GM18526 (cell line): ENCODE results near the gene TMEM213.

Source experiments
- POLR2A ChIP-seq: IDR thresholded peaks from 3 replicates; pipeline ENCODE4 v1.6.1; 2011; ENCODE audit not compliant: insufficient read length; ENCODE audit errors: extremely low read depth

The TMEM213 gene

DNA sequence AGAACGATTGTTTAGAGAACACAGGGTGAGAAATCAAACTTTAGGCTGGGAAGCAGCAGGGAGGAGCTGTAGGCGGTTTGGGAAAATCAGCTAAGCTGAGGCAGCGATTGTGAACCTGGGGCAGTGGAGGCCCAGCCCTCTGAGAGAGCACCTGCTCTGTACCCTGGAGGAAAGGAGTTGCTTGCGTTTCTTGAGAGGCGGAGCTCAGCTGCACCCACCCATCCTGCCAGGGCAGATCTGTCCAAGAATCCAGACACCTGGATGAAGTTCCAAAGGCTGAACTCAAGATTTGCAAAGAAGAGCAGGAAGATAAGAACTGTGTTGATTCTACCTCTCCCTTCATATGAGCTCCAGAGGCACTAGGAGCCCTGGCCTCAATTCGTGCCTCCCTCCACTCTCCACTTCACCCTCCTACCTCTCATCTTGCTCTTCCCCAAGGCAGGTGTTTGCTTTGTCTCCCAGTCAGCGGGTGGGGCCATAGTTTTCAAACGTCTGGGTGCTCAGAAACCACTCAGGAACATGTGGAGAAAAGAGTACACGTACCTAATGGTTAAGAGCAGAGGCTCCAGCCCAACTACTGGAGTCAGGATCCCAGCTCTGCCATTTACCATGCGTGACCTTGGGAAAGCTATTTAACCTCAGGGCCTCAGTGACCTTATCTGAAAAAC, 21.5 kb upstream of the TMEM213 start:
- TF ChIP-seq POLR2A: no peak

DNA sequence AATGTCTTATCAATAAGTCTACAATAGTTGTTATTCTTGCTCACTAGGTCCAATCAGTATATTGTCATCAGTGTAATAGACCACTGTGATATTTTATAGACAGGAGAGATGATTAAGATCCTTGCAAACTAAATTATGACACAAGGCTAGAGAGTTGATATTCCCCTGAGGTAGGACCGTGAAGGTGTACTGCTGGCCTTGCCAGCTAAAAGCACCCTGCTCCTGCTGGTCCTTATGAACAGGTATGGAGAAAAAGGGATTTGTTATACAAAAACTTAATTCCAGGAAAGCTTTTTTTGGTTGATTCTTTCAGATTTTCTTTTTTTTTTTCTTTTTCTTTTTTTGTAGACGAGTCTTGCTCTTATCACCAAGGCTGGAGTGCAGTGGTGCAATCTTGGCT, 16.8 kb upstream of the TMEM213 start:
- no peak for TF ChIP-seq POLR2A

DNA sequence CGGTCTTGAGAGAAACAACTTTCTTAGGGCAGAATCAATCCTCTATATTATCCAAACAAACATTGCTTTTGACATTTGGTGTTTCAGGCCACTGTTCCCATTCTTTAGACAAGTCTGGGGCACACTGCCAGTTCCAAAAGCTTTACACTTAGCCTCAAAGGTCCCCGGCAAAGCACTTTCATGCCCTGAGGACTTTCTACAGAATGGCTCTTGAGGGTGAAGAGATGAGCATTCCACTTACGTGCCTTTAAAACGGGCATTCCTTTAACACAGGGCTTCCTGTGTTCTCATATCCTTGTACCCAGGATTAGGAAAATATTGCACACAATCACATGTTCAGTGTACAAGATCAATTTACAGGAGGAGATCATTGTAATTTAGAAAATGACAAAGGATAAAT, 13.1 kb upstream of the TMEM213 start:
- no peak for TF ChIP-seq POLR2A

DNA sequence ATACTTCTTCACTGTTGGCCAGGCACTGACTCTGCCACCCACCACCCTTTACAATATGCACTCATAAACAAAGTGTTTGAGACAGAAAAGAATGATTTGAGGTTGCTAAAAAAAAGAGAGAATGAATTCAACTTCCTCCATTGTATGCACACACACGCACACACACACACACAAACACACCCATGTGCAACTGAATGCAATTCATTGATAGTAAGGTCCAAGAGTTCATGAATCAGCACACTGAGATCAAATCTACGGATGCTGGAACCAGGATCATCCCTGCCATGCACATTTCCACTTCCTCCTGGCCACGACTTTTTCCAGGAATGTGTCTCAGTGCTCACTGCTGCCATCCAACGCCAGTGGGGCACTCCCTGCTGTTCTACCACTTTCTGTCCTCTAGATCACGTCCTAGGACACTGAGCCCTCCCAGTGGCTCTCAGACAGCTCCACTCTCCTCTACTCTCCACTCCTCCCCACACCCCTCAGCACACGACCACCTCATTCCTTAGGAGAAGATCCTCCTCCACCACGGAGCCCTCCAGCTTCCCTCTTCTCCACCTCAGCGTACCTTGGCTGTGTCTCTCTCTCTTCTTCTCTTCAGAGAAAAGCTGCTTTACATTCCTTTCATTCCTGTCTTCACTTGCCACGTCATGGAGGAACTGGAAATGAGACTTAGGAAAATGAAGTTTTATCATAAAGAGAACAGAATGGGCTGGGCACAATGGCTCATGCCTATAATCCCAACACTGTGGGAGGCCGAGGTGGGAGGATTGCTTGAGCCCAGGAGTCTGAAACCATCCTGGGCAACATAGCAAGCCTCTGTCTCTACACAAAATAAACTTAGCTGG, 12.0 kb upstream of the TMEM213 start:
- no peak for TF ChIP-seq POLR2A

DNA sequence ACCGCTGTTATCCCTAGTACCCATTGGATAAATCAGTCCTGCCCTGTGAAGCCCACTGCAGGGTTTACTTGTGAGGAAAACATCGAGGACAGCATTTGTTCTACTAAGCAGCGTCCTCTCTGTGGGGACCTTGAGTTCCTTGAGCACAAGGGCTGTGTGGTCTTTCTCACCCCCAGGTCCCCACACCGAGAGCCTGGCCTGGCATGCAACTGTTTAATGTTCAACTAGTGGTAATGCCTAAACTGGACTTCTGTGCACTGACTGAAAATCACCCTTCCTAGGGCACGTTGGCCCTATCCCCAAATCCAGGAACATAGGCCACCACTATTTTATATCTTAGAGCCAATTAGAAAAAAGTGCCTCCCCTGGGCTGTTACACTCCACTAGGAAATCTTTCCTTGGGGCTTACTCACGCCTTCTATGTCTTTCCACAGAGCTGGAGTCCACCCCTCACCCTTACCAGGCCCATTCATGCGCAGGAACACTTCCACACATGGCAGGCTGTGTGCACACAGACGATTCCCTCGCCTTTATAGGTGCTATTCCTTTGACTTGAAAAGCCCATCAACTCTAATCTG, 1.7 kb upstream of the TMEM213 start:
- TF ChIP-seq POLR2A: no peak

DNA sequence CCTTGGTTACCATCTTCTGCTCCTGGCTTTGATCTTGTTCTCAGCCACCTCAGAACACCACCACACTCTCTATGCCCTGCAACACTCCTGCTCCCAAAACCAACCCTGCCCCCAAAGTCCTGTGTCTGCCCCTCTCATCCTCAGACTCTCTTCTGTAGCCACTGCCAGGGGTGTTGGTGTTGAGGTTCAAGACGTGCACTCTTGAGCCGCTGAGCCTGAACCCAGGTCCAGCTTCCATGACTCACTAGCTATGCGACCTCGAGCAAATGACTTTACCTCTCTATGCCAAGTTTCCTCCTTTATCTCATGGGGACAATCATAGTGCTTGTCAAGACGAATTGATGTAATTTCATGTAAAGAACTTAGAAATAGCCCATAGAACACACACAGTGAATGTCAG, 1.0 kb downstream of the TMEM213 start:
- no peak for TF ChIP-seq POLR2A

DNA sequence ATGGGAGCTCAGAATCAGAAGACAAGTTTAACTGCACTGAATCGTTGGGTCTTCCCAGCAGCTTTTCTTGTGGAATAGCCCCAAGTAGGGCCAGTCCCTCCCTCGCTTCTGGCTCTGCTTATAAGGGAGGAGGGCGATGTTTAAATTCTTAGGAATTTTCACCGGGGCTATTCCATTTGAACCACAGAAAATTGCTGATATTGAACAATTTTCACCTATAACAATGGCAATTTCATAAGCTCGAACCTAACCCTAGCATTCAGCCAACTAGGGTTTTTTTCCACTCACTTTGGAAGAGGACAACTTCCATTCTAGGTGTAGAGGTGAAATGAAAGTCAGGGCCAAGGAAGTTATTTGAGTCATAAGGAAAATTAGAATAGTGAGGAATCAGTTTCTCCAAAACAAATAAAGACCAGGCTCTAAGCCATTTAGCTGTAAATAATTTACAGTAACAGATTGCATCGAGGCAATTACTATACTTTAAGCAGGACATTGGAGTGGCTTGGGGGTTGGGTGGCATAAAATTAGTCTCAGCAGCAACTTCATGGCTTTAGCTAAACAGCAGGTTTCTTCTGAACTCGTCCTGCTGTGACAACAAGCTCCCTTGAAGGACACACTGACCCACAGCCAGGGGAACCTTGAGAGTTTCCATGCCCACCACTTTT, 1.7 kb downstream of the TMEM213 start:
- no peak for TF ChIP-seq POLR2A

DNA sequence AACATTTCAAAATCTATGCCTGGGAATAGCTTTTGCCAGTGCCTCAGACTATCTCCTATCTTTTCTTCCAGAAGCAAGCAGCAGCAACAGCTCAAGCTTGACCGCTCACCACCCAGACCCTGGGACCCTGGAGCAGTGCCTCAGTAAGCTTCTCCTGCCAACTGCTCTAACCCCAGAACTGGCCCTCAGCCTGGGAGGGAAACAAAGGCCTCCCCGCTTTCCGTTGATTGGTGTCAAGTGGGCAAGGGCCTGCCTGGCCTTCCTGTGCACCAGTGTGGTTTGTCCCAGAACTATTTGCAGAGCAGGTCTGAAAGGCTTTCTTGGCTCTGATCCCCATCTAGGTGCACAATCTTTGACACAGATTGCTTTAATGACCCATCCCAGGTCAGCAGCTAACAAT, 3.5 kb downstream of the TMEM213 start:
- TF ChIP-seq POLR2A: no peak

DNA sequence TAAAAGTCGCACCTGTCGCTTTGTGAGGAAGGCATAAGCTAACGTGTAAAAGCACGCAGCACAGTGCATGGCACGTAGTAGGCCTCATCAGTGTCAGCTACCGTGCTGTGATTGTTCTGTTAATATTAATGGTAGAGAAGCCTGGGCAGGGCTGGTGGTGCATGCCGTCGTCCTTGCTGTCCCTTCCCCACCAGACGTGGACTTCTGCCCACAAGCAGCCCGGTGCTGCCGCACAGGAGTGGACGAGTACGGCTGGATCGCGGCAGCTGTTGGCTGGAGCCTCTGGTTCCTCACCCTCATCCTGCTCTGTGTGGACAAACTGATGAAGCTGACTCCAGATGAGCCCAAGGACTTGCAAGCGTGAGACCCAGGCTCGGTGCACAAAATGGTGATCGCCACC, 4.9 kb downstream of the TMEM213 start:
- no peak for TF ChIP-seq POLR2A

DNA sequence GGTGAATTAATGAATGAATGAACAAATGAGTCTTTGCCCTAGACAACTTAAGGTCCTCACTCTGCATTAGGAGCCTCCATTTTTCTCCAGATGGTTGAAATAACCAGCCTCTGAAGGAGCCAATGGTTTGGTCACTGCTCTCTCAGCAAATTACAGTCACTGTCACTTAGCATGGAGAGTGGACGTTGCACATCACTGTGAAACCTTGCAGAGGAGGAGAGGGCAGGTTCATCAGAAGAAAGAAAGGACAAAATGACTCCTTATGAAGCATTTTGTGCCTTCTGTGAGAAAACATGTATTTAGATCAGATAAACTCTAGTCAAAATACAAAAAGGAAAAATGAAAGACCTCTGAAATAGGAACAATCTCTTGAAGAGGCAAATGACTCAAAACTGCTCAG, 6.8 kb downstream of the TMEM213 start:
- TF ChIP-seq POLR2A: no peak

DNA sequence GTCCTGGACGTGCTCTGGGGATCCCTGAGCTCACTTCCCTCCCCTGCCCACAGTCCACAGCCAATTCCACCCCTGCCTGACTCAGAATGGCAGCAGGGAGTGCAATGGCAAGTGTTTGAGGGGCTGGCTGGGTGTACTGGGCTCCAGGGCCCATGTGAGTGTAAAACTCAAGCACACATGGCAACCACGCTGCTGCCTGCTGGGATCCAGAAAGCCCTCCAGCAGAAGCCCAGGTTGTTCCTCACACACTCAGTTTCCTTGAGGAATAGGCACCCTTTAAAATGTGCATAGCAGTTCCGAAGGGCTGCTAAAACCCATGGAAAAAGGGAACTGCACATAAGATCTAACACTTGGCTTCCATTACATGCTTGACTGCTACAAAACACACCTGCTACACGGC, 11.6 kb downstream of the TMEM213 start:
- TF ChIP-seq POLR2A: no peak

DNA sequence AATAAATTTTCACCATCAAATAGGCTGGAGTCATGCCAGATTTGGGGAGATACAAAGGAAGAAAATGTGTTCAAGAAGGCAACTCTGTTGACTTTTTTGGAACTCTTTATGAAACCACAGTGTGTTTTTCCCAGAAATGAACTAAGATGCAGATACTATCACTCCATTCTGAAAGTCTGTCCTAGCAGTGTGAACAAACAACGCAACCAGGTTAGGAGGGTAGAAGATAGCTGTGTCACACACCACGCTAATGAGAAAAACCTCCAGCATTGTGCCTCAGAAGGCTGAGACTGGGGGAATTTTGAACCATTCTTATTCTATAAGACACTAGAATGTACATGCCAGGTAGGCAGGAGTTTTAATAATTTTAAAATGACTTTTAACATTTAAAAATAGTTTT, 16.2 kb downstream of the TMEM213 start:
- no peak for TF ChIP-seq POLR2A

DNA sequence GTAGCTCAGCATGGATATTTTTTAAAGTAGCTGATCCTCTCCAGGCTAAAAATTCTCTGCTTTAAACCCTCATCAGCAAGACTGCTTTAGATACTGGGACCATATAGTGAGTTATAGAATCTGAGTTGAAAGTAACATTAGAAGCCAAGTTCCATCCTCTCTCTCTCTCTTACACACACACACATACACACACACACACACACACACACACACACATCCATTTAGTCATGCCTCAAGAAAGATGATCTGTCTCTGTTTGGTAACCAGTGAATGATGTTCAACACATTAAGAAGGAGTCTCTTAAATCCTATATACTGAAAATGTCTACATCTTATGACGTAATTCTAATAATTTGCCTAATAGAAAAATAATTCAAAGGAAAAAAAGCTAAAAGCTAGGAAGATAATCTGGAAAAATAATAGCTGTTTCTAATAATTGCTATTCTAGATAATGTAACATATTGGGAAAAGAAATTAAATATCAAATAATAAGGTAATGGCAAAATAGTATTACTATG, 17.1 kb downstream of the TMEM213 start:
- TF ChIP-seq POLR2A: no peak

DNA sequence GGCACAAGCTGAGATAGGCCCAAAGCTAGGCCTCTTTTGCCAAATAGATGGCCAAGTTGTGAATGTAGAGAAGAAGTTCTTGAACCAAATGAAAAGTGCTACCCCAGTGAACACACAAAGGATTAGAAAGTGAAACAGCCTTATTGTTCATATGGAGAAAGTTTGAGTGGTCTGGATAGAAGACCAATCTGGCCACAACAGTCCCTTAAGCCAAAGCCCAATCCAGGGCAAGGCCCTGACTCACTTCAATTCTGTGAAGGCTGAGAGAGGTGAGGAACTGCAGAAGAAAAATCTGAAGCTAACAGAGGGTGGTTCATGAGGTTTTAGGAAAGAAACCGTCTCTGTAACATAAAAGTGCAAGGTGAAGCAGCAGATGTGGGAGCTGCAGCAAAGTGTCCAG, 18.9 kb downstream of the TMEM213 start:
- TF ChIP-seq POLR2A: no peak

DNA sequence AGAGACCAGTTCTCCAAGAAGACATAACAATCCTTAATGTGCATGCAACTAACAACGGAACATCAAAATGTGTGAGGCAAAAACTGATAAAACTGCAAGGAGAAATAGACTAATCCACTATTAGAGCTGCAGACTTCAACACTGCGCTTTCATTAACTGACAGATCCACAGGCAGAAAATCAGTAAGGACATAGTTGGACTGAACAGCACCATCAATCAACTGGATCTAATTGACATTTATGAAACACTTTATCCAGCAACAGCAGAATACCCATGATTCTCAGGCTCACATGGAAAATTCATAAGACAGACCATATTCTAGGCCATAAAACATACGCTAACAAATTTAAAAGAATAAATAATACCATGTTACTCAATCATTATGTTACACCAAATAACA, 21.8 kb downstream of the TMEM213 start:
- no peak for TF ChIP-seq POLR2A

DNA sequence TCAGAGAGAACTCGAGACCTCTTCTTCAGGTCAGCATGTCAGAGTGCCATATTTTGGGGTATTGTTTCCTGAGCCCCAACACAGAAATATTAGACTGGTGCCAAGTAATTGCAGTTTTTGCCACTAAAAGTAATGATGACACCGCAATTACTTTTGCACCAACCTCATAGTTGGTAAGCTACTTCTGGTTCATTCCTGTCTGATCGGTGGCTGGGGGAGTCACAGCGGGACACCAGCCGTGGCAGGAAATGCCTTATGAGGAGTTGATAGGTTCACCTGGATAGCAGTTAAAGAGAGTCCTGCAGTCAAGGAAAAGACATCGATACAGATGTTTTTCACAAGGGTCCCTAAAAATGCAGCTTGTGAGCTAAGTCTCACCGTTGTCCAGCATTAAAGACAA, 24.1 kb downstream of the TMEM213 start:
- no peak for TF ChIP-seq POLR2A

DNA sequence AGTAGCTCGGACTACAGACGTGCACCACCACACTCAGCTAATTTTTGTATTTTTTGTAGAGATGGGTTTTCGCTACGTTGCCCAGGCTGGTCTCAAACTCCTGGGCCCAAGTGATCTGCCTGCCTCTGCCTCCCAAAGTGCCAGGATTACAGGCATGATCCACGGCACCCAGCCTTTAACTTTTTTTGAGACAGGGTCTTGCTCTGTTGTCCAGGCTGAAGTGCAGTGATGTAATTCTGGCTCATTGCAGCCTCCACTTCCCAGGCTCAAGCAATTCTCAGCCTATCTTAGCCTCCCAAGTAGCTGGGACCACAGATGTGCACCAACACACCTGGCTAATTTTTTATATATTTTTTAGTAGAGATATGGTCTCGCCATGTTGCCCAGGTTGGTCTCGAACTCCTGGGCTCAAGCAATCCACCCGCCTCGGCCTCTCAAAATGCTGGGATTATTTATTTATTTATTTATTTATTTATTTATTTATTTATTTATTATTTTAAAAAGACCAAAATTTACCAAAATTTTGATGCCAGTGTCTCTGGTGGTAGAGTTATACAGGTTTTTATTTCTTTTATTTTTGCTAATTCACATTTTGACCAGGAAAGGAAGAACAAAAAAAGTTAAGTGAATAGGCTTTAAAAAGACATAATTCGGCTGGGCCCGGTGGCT, 25.2 kb downstream of the TMEM213 start:
- no peak for TF ChIP-seq POLR2A
